Activated CD8-positive, alpha-beta T cell treated with anti-CD3 and anti-CD28 coated beads for 36 hours (primary cell): ENCODE measurements around the gene TMEM18. TPM values are rescaled to one million over a fixed set of nuclear protein-coding genes. Genes with fewer than 3 reads are reported as not detected.
A peak's percentile ranks its signal among the peaks of the same experiment; 100 is the strongest.

Experiments used
- ATAC-seq: fragments of 200-7000 bp; cut with Tn5 transposase; one replicate; pipeline ENCODE4 v1.10.0; 2021; ENCODE audit warnings: mild to moderate bottlenecking, moderate library complexity
- CTCF ChIA-PET: fragments of 350-600 bp; sonication (Branson Sonifier 250); formaldehyde crosslinking; loops from one replicate; lab custom pipeline; 2021; ENCODE audit warnings: antibody characterized with exemption; lab: Charles Lee
- POLR2A ChIA-PET: fragments of 350-600 bp; sonication (Branson Sonifier 250); formaldehyde crosslinking; loops from one replicate; lab custom pipeline; 2021; ENCODE audit warnings: antibody characterized with exemption; lab: Charles Lee
- DNase-seq: peaks from one replicate; pipeline ENCODE4 v3.0.0-alpha.2; 2020
- H3K27ac Mint-ChIP-seq: one replicate; pipeline ENCODE4 v1.8.0; 2021; ENCODE audit warnings: mild to moderate bottlenecking, mixed read lengths
- H3K27me3 Mint-ChIP-seq: one replicate; pipeline ENCODE4 v1.8.0; 2021; ENCODE audit warnings: mixed read lengths
- H3K36me3 Mint-ChIP-seq: one replicate; pipeline ENCODE4 v1.8.0; 2021; ENCODE audit warnings: low read depth, mixed read lengths
- H3K4me1 Mint-ChIP-seq: one replicate; pipeline ENCODE4 v1.8.0; 2021; ENCODE audit warnings: low read depth, mixed read lengths
- H3K4me3 Mint-ChIP-seq: one replicate; pipeline ENCODE4 v1.8.0; 2021; ENCODE audit warnings: mild to moderate bottlenecking, moderate library complexity, mixed read lengths
- H3K9me3 Mint-ChIP-seq: one replicate; pipeline ENCODE4 v1.8.0; 2021; ENCODE audit warnings: mixed read lengths
- intact Hi-C: fragments of 100-400 bp; cut with micrococcal nuclease; formaldehyde crosslinking; loops from one replicate; pipeline ENCODE4 v1.10.0; 2022
- total RNA-seq, 2 experiments: library from RNA; stranded (reverse); gene quantifications; one replicate each; pipeline ENCODE4 v1.2.3, GENCODE V29; 2021
- TF ChIP-seq, protein P1 (sequence below): fragments of 200-600 bp; IDR thresholded peaks from one replicate; pipeline ENCODE4 v1.8.0; 2022; ENCODE audit warnings: antibody characterized with exemption, mild to moderate bottlenecking

TMEM18 gene
- total RNA-seq, 2 experiments from 2014 or later, result 34.0 to 34.6 TPM

DNA sequence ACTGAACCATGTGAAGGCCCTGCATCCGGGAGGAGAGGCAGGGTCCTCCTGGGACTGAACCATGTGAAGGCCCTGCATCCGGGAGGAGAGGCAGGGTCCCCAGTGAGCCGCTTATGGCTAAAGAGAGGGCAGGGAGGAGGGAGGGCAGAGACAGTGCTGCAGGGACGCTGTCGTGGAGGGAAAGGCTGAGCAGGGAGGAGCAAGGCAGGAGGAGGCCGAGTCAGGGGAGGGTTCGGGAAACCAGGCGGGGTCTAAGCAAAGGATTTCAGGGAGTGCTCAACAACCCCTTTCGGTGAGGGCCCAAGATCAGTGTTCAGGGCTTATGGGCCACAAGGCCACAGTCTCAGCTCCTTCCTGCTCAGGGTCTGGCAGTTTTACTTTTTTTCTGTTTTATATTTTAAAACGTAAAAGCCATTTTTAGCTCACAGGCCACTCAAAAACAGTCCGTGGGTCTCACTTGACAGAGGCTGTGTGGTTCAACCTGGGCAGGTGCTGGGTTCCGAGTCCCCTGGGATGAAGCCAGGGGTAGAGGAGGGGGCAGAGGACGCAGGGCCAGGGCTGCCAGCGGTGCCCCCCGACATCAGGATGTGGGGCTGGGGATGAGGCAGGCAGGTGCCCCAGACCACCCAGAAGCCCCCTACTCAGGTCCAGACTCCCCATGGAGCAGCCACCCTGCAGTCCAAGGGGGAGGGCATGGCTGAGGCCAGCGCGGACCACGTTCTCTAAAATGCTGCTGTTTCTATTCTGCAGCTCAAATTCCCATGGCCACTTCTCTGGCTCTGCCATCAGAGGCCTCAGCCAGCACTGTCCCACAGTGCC lies 5.2 kb downstream of the TMEM18 start:
- CTCF ChIA-PET, result no interaction called here

DNA sequence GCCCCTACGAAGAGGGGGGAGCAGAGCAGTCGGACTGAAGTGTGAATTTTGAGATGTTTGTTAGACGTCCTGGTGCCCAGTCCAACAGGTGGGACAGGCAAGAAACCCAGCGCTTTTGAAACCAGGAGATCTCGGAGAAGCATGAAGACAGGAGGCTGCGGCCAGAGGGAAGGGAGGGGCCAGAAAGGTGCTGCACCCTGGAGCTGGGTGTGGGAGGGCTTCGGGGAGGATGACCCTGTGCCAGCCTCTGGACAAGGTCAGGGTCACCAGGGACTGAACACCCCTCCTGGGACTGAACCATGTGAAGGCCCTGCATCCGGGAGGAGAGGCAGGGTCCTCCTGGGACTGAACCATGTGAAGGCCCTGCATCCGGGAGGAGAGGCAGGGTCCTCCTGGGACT lies 6.1 kb downstream of the TMEM18 start:
- Mint-ChIP-seq H3K4me3 (no peak overlapping the region), H3K4me1 (peaks cover 38% of the 10 kb centered on the region), H3K27ac (no peak overlapping the region), H3K36me3 (peaks cover 62% of the 10 kb centered on the region), H3K27me3 (no peaks in the 10 kb centered on the region), H3K9me3 (peaks cover 2% of the 10 kb centered on the region)
- POLR2A ChIA-PET, result no interaction called here
- no peak for DNase-seq
- intact Hi-C loops, result no loop called here
- CTCF ChIA-PET, result no interaction called here
- TF ChIP-seq, protein P1, sequence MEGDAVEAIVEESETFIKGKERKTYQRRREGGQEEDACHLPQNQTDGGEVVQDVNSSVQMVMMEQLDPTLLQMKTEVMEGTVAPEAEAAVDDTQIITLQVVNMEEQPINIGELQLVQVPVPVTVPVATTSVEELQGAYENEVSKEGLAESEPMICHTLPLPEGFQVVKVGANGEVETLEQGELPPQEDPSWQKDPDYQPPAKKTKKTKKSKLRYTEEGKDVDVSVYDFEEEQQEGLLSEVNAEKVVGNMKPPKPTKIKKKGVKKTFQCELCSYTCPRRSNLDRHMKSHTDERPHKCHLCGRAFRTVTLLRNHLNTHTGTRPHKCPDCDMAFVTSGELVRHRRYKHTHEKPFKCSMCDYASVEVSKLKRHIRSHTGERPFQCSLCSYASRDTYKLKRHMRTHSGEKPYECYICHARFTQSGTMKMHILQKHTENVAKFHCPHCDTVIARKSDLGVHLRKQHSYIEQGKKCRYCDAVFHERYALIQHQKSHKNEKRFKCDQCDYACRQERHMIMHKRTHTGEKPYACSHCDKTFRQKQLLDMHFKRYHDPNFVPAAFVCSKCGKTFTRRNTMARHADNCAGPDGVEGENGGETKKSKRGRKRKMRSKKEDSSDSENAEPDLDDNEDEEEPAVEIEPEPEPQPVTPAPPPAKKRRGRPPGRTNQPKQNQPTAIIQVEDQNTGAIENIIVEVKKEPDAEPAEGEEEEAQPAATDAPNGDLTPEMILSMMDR, result no peak
- no peak for ATAC-seq

More for the DNA sequence above, 5.2 kb downstream of the TMEM18 start:
- ATAC-seq (no peak), DNase-seq (no peak)
- no peaks in the 10 kb centered on the region for H3K27me3 Mint-ChIP-seq
- H3K9me3 Mint-ChIP-seq, result no peaks in the 10 kb centered on the region
- TF ChIP-seq, protein P1, result no peak
- peaks cover 58% of the 10 kb centered on the region for H3K36me3 Mint-ChIP-seq
- intact Hi-C loops, result no loop called here
- H3K4me1 Mint-ChIP-seq, result peaks cover 39% of the 10 kb centered on the region
- no peak overlapping the region for H3K27ac Mint-ChIP-seq
- POLR2A ChIA-PET, result no interaction called here
- no peak overlapping the region for H3K4me3 Mint-ChIP-seq

DNA sequence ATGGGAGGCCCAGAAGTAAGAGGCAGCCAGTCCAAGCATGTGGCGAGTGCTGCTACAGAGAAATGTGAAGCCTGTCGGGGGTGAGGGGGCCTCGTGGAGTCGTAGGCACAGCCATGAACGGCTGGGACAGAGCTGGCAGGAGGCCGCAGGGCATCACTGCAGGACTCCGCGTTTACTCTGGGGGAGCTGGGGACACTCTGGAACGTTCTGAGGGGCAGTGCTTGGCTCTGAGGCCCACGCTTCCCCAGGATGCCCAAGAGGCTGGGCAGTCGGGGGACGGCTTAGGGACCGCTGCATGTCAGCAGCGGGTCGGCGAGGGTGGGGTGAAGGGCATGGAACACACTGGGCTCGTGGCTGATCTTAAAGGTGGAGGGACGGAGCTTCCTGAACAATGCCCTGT lies 6.6 kb downstream of the TMEM18 start:
- no peak overlapping the region for H3K27ac Mint-ChIP-seq
- TF ChIP-seq, protein P1, result no peak
- CTCF ChIA-PET, result no interaction called here
- H3K9me3 Mint-ChIP-seq, result peaks cover 6% of the 10 kb centered on the region
- intact Hi-C loops, result no loop called here
- DNase-seq (no peak), ATAC-seq (no peak)
- H3K27me3 Mint-ChIP-seq, result no peaks in the 10 kb centered on the region
- H3K4me1 Mint-ChIP-seq, result peaks cover 34% of the 10 kb centered on the region
- H3K4me3 Mint-ChIP-seq, result no peak overlapping the region
- peaks cover 63% of the 10 kb centered on the region for H3K36me3 Mint-ChIP-seq
- POLR2A ChIA-PET, result no interaction called here

DNA sequence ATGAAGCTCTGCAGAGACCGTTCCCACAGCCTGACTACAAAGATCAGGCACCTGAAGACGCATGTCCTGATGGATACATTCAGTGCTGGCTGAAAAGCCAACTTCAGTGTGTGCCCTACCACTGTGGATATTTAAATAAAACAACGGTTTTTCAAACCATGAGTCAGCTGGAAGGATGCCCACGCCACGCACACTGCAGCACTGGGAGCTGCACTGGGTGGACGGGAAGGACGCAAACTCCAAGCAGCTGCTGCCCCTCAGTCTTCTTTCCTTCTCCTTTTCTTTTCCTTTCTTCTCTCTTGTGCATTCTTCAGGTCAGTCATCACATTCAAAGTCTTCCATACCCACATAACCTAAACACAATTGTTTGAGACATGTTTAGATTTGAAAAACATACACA lies 7.9 kb downstream of the TMEM18 start:
- no peak overlapping the region for H3K4me3 Mint-ChIP-seq
- CTCF ChIA-PET, result interaction anchor here (1.2 kb wide), 1 partner anchor 33 kb away, joined by 3 read pairs; no protein-coding TSS in a partner anchor
- peaks cover 32% of the 10 kb centered on the region for H3K4me1 Mint-ChIP-seq
- TF ChIP-seq, protein P1, result no peak
- intact Hi-C loops, result no loop called here
- no peak overlapping the region for H3K27ac Mint-ChIP-seq
- H3K27me3 Mint-ChIP-seq, result no peaks in the 10 kb centered on the region
- H3K36me3 Mint-ChIP-seq, result peaks cover 62% of the 10 kb centered on the region
- peaks cover 16% of the 10 kb centered on the region for H3K9me3 Mint-ChIP-seq
- ATAC-seq (no peak), DNase-seq (no peak)
- POLR2A ChIA-PET, result no interaction called here

DNA sequence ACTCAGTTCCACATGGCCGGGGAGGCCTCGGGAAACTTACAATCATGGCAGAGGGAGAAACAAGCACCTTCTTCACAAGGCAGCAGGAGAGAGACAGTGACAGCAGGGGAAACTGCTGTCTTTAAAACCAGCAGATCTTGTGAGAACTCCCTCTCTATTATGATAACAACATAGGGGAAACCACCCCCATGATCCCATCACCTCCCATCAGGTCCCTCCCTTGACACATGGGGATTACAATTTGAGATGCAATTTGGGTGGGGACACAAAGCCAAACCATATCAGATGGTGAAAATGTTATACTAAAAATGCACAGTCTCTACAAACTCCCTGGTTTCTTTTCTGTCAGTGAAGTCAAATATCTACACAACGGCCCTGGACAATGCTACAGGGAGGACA lies 9.2 kb downstream of the TMEM18 start:
- Mint-ChIP-seq H3K36me3 (peaks cover 65% of the 10 kb centered on the region), H3K27me3 (no peaks in the 10 kb centered on the region), H3K27ac (peak overlapping the region; percentile 23), H3K4me3 (no peak overlapping the region), H3K4me1 (peaks cover 35% of the 10 kb centered on the region), H3K9me3 (peaks cover 16% of the 10 kb centered on the region)
- no peak for DNase-seq
- CTCF ChIA-PET, result interaction anchor here (1.2 to 1.5 kb wide), 3 partner anchors 31 to 138 kb away, joined by 3 to 5 read pairs (median 5); no protein-coding TSS in a partner anchor
- intact Hi-C loops, result no loop called here
- ATAC-seq, result no peak
- POLR2A ChIA-PET, result no interaction called here
- TF ChIP-seq, protein P1, result no peak
